ENCODE data around the gene NUP42. TPM values are rescaled to one million over a fixed set of nuclear protein-coding genes. Genes with fewer than 3 reads are reported as not detected.

NUP42 gene
- total RNA-seq, 2 experiments from 2014 or later: 30.1 to 32.6 TPM

- H3K27ac Mint-ChIP-seq: no peak overlapping the region
- no peaks in the 10 kb centered on the region for H3K9me3 Mint-ChIP-seq
- H3K36me3 Mint-ChIP-seq (ENCODE audit: low read depth): no peaks in the 10 kb centered on the region
- ChIA-PET POLR2A (interaction anchor here (0.6 kb wide), 1 partner anchor 223 kb away, joined by 3 read pairs; no protein-coding TSS in a partner anchor), CTCF (no interaction called here)
- TF ChIP-seq CTCF (IDR thresholded peaks at IDR 0.05): no peak
- no peak overlapping the region for H3K4me3 Mint-ChIP-seq
- H3K4me1 Mint-ChIP-seq (ENCODE audit: low read depth): no peaks in the 10 kb centered on the region
- intact Hi-C loops (cut with micrococcal nuclease): no loop called here
- DNase-seq: no peak
- no peak for ATAC-seq
- no peaks in the 10 kb centered on the region for H3K27me3 Mint-ChIP-seq
Measured at GRCh38 chr7:23235813-23236221, 54.0 kb downstream of the NUP42 start.

GRCh38 chr7:23237000-23237399 lies 55.2 kb downstream of the NUP42 start:
- intact Hi-C loops (cut with micrococcal nuclease): no loop called here
- POLR2A ChIA-PET: no interaction called here
- CTCF ChIA-PET: no interaction called here

GRCh38 chr7:23238983-23239652 lies 57.3 kb downstream of the NUP42 start:
- TF ChIP-seq CTCF (IDR thresholded peaks at IDR 0.05): no peak
- H3K9me3 Mint-ChIP-seq: no peaks in the 10 kb centered on the region
- intact Hi-C loops (cut with micrococcal nuclease): no loop called here
- no peak for DNase-seq
- no peak for ATAC-seq
- CTCF ChIA-PET: no interaction called here
- POLR2A ChIA-PET: no interaction called here
- H3K36me3 Mint-ChIP-seq (ENCODE audit: low read depth): no peaks in the 10 kb centered on the region
- no peak overlapping the region for H3K27ac Mint-ChIP-seq
- peaks cover 5% of the 10 kb centered on the region for H3K27me3 Mint-ChIP-seq
- H3K4me3 Mint-ChIP-seq: no peak overlapping the region
- no peaks in the 10 kb centered on the region for H3K4me1 Mint-ChIP-seq (ENCODE audit: low read depth)

More at GRCh38 chr7:23237000-23237399, 55.2 kb downstream of the NUP42 start:
- no peak for TF ChIP-seq CTCF (IDR thresholded peaks at IDR 0.05)
- no peaks in the 10 kb centered on the region for H3K27me3 Mint-ChIP-seq
- H3K36me3 Mint-ChIP-seq (ENCODE audit: low read depth): no peaks in the 10 kb centered on the region
- no peak for DNase-seq
- no peaks in the 10 kb centered on the region for H3K4me1 Mint-ChIP-seq (ENCODE audit: low read depth)
- no peak overlapping the region for H3K27ac Mint-ChIP-seq
- no peak overlapping the region for H3K4me3 Mint-ChIP-seq
- no peaks in the 10 kb centered on the region for H3K9me3 Mint-ChIP-seq
- no peak for ATAC-seq

- H3K4me3 Mint-ChIP-seq: no peak overlapping the region
- H3K4me1 Mint-ChIP-seq (ENCODE audit: low read depth): no peaks in the 10 kb centered on the region
- peaks cover 8% of the 10 kb centered on the region for H3K27me3 Mint-ChIP-seq
- ATAC-seq: no peak
- CTCF ChIA-PET: no interaction called here
- intact Hi-C loops (cut with micrococcal nuclease): no loop called here
- H3K36me3 Mint-ChIP-seq (ENCODE audit: low read depth): no peaks in the 10 kb centered on the region
- TF ChIP-seq CTCF (IDR thresholded peaks at IDR 0.05): no peak
- no peaks in the 10 kb centered on the region for H3K9me3 Mint-ChIP-seq
- POLR2A ChIA-PET: no interaction called here
- H3K27ac Mint-ChIP-seq: no peak overlapping the region
- no peak for DNase-seq
Measured at GRCh38 chr7:23239698-23240097, 57.9 kb downstream of the NUP42 start.

- Mint-ChIP-seq H3K9me3 (no peaks in the 10 kb centered on the region), H3K27me3 (peaks cover 22% of the 10 kb centered on the region), H3K27ac (no peak overlapping the region), H3K4me3 (no peak overlapping the region), H3K36me3 (ENCODE audit: low read depth) (no peaks in the 10 kb centered on the region), H3K4me1 (ENCODE audit: low read depth) (no peaks in the 10 kb centered on the region)
- CTCF ChIA-PET: no interaction called here
- DNase-seq (no peak), ATAC-seq (no peak)
- POLR2A ChIA-PET: no interaction called here
- no peak for TF ChIP-seq CTCF (IDR thresholded peaks at IDR 0.05)
- intact Hi-C loops (cut with micrococcal nuclease): no loop called here
Measured at GRCh38 chr7:23242321-23242720, 60.5 kb downstream of the NUP42 start.
